HG03432 (cell line): Measurements from ENCODE around the gene ARHGAP25.

Source experiments
- ATAC-seq: cut with Tn5 transposase; IDR thresholded peaks from one replicate; pipeline ENCODE4 v1.9.1; 2021; ENCODE audit warnings: mild to moderate bottlenecking, moderate library complexity; ENCODE audit not compliant: unreplicated experiment

ARHGAP25 gene

GRCh38 chr2:68855550-68855949 lies 120.9 kb downstream of the ARHGAP25 start:
- no peak for ATAC-seq

GRCh38 chr2:68857202-68857845 lies 122.7 kb downstream of the ARHGAP25 start:
- peak; percentile 10 for ATAC-seq

- ATAC-seq: peak; percentile 60
Observed at GRCh38 chr2:68857855-68858456, 123.3 kb downstream of the ARHGAP25 start.

GRCh38 chr2:68860111-68860510 lies 125.5 kb downstream of the ARHGAP25 start:
- ATAC-seq: no peak

GRCh38 chr2:68861330-68861729 lies 126.7 kb downstream of the ARHGAP25 start:
- no peak for ATAC-seq

GRCh38 chr2:68862889-68863288 lies 128.3 kb downstream of the ARHGAP25 start:
- no peak for ATAC-seq

GRCh38 chr2:68863996-68864395 lies 129.4 kb downstream of the ARHGAP25 start:
- no peak for ATAC-seq

GRCh38 chr2:68865108-68865507 lies 130.5 kb downstream of the ARHGAP25 start:
- no peak for ATAC-seq

- no peak for ATAC-seq
Observed at GRCh38 chr2:68870215-68870614, 135.6 kb downstream of the ARHGAP25 start.

- no peak for ATAC-seq
Observed at GRCh38 chr2:68871159-68871764, 136.7 kb downstream of the ARHGAP25 start, which contains the start of gene BMP10. TSS of gene BMP10 (minus strand) at chr2:68871397. CDS start at chr2:68871358, 39 bp downstream.
